ENCODE data around the gene BTBD17. TPM values are rescaled to one million over a fixed set of nuclear protein-coding genes. Genes with fewer than 3 reads are reported as not detected.

BTBD17 gene
- total RNA-seq, 2 donors from 2014 or later, result 0.18 TPM; not detected in 1

DNA sequence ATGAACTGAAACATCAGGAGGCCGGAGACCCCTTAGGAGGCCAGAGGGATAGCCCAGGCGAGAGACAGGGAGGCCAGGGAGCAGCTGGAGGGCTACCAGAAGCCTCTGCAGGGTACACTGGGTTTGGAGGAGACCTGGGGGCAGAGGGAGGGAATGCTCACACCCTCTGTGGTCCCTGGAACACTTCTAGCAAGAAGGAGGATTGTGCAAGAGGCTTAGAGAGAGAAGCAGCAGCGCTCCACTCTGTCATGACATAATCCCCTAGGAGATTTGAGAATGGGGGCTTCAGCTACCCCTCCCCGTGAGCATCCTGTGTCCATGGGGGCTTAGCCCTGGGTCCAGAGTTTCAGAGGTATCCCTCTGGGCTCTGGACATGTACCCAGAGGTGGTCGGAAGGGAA, 21.5 kb upstream of the BTBD17 start:
- H3K4me1 Mint-ChIP-seq, result peaks cover 20% of the 10 kb centered on the region
- Histone ChIP-seq H3K27ac (ENCODE audit: low read depth, low read length) (no peak overlapping the region), H3K4me3 (ENCODE audit: low read length) (no peak overlapping the region), H3K9ac (ENCODE audit: extremely low read depth, low read length, poor library complexity, severe bottlenecking) (no peak overlapping the region), H3K27me3 (ENCODE audit: control insufficient read depth, insufficient read depth, low read length, poor library complexity, severe bottlenecking) (no peaks in the 10 kb centered on the region), H3K36me3 (ENCODE audit: control insufficient read depth, insufficient read depth, low read length) (no peaks in the 10 kb centered on the region), H3K4me1 (ENCODE audit: control insufficient read depth, insufficient read depth, low read length) (no peaks in the 10 kb centered on the region), H3K9me3 (ENCODE audit: control insufficient read depth, low read length) (no peaks in the 10 kb centered on the region)
- H3K27me3 Mint-ChIP-seq (ENCODE audit: insufficient read depth), result peaks cover 10% of the 10 kb centered on the region
- H3K4me3 Mint-ChIP-seq, result no peak overlapping the region
- TF ChIP-seq CTCF (conservative IDR thresholded peaks at IDR 0.05), result no peak
- no peaks in the 10 kb centered on the region for H3K9me3 Mint-ChIP-seq
- WGBS, 2 experiments (ENCODE audit: insufficient coverage in 1 of 2, insufficient read length in 1 of 2), result 89 to 94% methylated on average over 4 to 5 of the region's 5 CpGs
- H3K27ac Mint-ChIP-seq, result no peak overlapping the region
- no peak for DNase-seq
- H3K36me3 Mint-ChIP-seq (ENCODE audit: low read depth), result no peaks in the 10 kb centered on the region

DNA sequence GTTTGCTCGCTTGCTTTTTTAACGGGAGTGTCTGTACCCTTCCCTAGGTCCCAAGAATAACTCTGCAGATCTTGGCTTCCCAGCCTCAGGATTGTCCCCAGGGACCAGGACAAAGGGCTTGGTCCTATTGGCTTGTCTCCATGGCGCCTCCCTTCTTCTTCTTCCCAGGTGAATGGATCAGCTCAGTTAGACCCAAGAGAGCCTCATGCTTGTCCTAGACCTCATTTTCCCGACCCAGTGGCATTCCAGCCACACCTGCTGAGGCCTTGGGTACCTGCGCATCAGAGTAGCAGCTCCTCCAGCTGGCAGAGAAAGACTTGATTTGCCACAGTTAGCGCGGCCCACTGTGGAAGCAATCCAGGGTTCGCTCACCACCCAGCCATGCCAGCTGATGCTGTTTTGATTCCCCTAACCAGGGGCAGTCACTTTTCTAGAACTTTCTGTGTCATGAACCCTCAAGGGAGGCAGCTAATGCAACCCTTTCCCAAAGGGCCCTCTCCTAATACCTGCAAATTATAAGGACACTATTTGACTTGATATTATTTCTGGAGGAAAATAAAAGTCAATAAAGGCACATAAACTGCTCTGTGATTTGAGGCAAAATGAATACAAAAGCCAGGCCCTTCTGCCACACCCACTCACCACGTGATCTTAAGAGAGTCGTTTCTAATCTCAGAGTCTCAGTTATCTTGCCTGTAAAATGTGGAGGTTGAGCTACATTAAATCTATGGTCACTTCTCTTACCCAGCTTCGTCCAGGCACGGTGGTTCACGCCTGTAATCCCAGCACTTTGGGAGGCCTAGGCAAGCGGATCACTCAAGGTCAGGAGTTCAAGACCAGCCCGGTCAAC, 19.5 kb upstream of the BTBD17 start:
- no peak overlapping the region for H3K4me3 ChIP-seq (ENCODE audit: low read length)
- no peaks in the 10 kb centered on the region for H3K9me3 ChIP-seq (ENCODE audit: control insufficient read depth, low read length)
- no peaks in the 10 kb centered on the region for H3K9me3 Mint-ChIP-seq
- no peaks in the 10 kb centered on the region for H3K36me3 Mint-ChIP-seq (ENCODE audit: low read depth)
- H3K4me1 Mint-ChIP-seq, result peaks cover 9% of the 10 kb centered on the region
- 91 to 94% methylated on average over 11 to 15 of the region's 15 CpGs for WGBS, 2 experiments (ENCODE audit: insufficient coverage in 1 of 2, insufficient read length in 1 of 2)
- TF ChIP-seq CTCF (conservative IDR thresholded peaks at IDR 0.05), result peak; percentile 7
- H3K27ac Mint-ChIP-seq, result peak overlapping the region; percentile 19
- no peak overlapping the region for H3K27ac ChIP-seq (ENCODE audit: low read depth, low read length)
- no peaks in the 10 kb centered on the region for H3K36me3 ChIP-seq (ENCODE audit: control insufficient read depth, insufficient read depth, low read length)
- no peaks in the 10 kb centered on the region for H3K4me1 ChIP-seq (ENCODE audit: control insufficient read depth, insufficient read depth, low read length)
- H3K27me3 Mint-ChIP-seq (ENCODE audit: insufficient read depth), result peaks cover 22% of the 10 kb centered on the region
- H3K9ac ChIP-seq (ENCODE audit: extremely low read depth, low read length, poor library complexity, severe bottlenecking), result no peak overlapping the region
- no peak overlapping the region for H3K4me3 Mint-ChIP-seq
- peaks cover 7% of the 10 kb centered on the region for H3K27me3 ChIP-seq (ENCODE audit: control insufficient read depth, insufficient read depth, low read length, poor library complexity, severe bottlenecking)
- DNase-seq, result no peak

- Histone ChIP-seq H3K27ac (ENCODE audit: low read depth, low read length) (no peak overlapping the region), H3K36me3 (ENCODE audit: control insufficient read depth, insufficient read depth, low read length) (no peaks in the 10 kb centered on the region), H3K27me3 (ENCODE audit: control insufficient read depth, insufficient read depth, low read length, poor library complexity, severe bottlenecking) (peaks cover 7% of the 10 kb centered on the region), H3K9me3 (ENCODE audit: control insufficient read depth, low read length) (no peaks in the 10 kb centered on the region), H3K9ac (ENCODE audit: extremely low read depth, low read length, poor library complexity, severe bottlenecking) (no peak overlapping the region), H3K4me1 (ENCODE audit: control insufficient read depth, insufficient read depth, low read length) (no peaks in the 10 kb centered on the region), H3K4me3 (ENCODE audit: low read length) (no peak overlapping the region)
- H3K9me3 Mint-ChIP-seq, result no peaks in the 10 kb centered on the region
- peak; percentile 67 for DNase-seq
- peak overlapping the region; percentile 19 for H3K27ac Mint-ChIP-seq
- H3K36me3 Mint-ChIP-seq (ENCODE audit: low read depth), result no peaks in the 10 kb centered on the region
- H3K4me1 Mint-ChIP-seq, result peaks cover 9% of the 10 kb centered on the region
- TF ChIP-seq CTCF (conservative IDR thresholded peaks at IDR 0.05), result peak; percentile 59
- H3K4me3 Mint-ChIP-seq, result no peak overlapping the region
- 82 to 90% methylated on average over 11 to 17 of the region's 17 CpGs for WGBS, 2 experiments (ENCODE audit: insufficient coverage in 1 of 2, insufficient read length in 1 of 2)
- peaks cover 27% of the 10 kb centered on the region for H3K27me3 Mint-ChIP-seq (ENCODE audit: insufficient read depth)
Observed at GRCh38 chr17:74380086-74380958, 18.7 kb upstream of the BTBD17 start.

Data from endodermal cell (in vitro differentiated cells).